Activated CD4-positive, alpha-beta T cell treated with anti-CD3 and anti-CD28 coated beads for 48 hours (primary cell): ENCODE results near the gene MTG1.
"Not testable (repeated sequence)": the region's sequence is repeated elsewhere in the genome, so short reads cannot be mapped to it uniquely, and the experiment has no call there.

Experiments used
- DNase-seq: peaks from one replicate; pipeline ENCODE4 v3.0.0-alpha.2; 2020

MTG1 gene

DNA sequence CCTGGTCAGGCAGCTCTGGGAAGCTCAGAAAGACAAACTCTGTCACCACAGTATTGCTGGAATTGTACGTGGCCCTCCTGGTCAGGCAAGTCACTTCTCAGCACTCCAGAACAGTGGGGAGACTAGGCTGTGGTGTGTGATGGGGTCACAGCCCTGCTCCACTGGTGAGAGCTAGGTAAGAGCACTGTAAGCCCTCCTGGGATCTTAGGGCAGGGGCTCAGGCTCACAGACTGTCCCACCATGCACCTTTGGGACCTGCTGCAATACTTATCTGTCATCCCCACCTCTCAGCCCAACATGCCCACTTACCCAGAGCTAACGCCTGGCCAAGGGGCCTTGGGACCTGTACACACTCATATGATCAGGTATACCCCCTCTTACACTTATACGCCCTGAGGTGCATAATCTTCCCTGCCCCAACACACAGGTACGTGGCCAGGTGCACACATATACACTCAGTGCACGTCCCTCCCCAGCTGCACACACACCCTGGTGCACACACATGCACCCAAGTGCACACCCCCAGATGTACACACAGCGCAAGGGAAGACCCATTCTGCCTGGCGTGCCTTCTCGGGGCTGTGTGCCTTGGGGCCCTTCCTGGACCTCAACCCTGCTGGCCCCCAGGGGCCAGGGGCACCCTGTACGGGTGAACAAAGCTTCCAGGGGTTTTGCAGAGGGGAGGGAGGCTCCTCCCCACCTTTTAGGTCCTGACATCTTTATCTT lies 38.1 kb downstream of the MTG1 start:
- DNase-seq = not testable (repeated sequence)

DNA sequence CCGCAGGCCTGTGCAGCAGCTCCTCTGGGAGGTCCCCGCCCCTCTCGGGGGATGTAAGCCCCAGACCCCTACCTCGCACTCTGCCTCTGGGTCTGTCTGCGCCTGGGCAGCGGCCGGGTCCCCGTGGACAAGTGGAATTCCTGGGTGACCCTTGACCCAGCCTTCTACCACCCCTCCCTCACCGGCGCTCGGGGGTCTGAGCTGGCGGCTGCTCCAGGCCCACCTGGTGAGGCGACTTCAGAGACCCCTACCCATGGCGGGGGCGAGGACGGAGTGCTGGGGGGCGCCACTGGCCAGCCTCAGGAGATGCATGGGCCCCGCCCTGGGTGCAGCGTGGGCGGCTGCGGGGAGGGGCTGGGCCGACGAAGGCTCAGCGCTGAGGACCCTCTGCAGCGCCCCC lies 38.8 kb downstream of the MTG1 start:
- not testable (repeated sequence) for DNase-seq

DNA sequence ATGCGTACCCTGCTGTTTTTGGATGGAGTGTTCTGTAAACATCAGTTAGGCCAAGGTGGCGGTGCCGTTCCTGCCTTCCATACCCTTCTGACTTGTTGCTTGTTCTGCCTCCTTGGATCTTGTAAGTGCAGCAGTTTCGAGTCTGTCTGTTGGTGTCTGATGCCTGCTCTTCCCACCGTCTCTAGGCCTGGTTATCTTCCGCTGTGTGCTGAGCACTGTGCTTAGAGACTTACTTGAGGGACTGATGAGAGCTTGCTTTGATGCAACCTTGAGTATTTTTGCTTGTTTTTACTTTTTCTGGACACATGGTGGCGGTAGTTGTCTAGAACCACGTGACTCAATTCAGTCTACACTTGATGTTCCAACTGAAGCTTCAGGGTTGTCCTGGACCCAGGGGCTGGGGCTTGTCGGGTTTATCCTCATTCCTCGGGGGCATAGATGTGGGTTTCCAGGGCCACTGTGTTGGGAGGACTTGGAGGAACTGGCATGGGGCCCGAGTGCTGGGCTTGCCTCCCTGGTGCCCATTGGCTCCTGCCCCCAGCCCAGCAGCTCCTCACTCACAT lies 44.8 kb downstream of the MTG1 start:
- no peak for DNase-seq

DNA sequence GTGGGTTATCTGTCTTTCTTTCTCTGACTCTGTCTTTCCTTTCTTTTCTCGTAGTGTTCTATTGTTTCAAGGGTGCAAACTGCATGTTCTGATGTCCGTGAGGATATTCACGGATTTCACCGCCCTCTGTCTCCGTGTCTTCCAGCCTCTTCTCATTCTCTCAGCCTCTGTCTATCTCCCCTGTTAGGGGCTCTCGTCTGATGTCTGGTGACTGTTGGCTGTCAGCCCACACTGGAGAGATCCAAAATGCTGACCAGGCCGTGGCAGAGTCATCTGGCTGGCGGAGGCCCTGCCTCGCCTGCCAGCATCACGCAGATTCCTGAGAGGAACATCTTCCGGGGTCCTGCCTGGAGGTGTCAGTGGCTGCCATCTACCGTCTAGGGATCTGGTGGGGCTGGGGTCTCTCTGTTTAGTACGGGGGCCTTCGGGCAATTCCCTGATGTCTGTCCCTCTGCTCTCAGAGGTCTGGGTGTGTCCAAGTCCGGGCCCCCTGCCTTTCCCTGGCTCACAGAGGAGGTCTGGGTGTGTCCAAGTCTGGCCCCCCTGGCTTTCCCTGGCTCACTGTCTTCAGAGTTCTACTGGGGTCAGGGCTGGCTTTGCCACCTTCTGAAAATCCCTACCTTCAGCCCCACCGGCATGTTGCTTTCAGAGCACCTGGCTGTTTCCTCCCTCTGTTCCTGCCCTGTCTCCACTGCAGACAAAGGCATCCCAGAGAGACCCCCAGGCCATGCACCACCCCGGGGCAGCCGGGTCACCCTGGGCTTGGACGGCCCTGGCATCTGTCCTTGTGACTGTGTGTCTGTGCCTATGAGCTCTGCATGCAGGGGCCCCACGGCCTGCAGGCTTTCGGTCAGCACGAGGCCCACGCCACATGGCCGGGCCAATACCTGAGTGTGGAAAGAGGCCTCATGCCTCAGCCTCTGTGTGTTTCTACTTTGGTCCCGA lies 45.8 kb downstream of the MTG1 start:
- DNase-seq = no peak

DNA sequence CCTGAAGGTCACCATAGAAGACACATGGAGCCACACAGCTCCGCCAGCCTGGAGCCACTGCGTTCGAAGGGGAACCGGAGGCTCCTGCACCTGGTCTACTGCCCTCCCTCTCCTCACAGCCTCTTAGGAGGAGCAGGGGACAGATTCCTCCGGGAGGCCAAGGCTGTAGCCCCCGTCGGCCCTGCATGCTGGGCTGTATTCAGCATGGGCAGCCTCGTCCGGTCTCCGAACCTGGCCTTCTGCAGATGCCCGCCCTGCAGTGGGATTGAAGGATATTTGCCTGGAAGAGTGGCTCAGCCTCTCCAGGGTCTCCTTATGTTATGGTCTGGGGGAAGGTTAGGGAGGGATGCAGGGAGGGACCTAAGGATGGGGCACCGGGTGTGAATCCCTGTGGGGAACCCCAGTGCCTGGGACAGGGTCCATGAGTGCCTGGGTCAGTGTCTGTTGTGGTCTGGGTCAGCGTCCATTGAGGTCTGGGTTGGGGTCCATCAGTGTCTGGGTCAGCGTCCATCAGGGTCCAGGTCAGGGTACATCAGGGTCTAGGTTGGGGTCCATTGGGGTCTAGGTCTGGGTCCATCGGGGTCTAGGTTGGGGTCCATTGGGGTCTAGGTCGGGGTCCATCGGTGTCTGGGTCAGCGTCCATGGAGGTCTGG lies 46.8 kb downstream of the MTG1 start:
- no peak for DNase-seq

DNA sequence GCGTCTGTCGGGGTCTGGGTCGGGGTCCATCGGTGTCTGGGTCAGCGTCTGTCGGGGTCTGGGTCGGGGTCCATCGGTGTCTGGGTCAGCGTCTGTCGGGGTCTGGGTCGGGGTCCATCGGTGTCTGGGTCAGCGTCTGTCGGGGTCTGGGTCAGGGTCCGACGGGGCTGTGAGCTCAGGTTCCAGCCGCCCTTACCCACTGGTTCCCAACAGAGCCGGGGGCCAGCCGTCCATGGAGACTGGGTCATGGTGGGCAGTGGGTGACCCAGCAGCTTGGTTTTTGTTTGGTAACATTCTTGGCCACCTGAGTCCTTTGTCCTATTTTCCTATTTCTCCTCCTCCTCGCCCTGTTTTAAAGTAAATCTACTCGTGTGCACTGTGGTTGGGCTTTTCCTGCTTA lies 47.4 kb downstream of the MTG1 start:
- DNase-seq = not testable (repeated sequence)

DNA sequence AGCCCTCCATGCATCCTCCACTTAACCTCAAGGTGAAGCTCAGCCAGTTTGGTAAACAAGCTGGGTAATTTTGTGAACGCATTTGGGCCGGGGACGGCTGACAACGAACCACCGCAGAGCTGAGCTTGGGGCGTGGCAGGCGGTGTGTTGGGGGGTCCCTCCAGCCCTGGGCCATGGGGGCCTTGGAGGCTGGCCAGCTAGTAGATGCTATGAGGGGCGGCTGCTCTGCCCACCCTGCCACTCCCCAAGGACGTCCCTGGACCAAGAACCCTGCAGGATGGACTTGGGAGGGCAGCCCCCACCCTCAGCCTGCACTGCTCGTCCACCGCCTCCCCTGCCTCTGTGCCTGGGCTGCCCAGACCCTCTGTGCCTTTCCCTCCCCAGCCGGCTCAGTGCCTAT lies 47.8 kb downstream of the MTG1 start:
- DNase-seq = no peak

DNA sequence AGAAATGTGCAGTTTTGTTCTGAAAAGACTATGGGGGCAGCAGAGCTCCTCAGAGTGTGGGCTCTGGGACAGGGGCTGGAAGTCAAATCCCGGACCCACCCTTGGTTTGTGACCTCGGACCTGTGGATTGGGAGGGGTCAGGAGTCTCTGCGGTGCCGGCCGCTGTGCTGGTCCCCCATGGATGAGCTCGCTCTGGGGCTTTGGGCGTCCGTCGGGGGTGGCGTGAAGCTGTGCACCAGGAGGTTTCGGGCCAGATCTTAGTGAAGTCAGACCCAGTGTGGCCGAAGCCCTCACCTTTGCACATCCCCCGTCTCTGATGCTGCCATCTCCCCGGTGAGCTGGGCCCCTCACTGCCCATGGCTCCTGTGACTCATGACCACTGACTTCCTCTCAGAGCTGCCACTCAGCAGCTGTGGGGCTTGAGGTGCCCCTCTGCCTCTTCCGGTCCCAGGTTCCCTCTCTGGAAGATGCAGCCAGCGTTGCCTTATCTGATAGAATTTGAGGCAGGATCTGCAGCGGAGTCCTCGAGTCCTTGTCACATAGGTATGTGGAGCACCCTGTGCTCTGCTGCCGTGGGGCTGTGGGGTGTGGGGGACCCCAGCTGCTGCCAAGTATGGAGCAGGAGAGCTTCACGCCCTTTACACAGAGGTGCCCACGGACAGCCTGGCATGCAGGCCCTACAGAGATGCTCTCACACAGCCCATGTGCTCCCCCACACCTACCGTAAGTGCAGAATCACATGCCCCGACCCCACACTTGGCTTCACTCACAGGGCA lies 48.4 kb downstream of the MTG1 start:
- DNase-seq = no peak

DNA sequence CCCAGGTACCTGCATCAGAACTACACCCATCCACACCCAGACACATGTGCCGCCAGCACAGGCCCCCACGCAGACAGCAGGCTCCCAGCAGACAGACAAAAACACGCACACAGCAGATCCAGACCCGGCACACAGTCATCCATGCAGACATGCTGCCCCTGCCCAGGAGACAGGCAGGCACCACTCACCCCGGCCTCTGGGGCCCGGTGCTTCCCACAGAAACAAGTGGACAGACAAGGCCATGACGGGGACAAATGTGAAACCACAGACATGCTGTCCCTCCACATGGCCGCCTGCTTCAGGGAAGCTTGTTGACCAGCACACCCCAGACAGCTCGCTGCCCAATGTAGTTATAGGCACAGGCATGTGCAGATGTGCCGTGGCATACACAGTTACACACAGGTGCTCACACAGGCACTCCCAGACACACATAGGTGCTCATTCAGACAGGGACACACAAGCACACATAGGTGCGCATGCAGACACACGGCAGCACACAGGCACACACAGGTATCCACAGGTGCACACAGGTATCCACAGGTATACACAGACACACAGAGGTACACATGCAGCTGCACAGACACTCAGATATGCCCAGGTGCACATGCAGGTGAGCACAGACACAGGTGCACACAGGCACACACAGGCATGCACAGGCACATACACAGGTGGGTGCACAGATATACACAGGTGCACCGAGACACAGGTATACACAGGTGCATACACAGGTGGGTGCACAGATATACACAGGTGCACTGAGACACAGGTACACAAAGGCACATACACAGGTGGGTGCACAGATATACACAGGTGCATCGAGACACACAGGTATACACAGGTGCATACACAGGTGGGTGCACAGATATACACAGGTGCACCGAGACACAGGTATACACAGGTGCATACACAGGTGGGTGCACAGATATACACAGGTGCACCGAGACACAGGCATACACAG lies 49.3 kb downstream of the MTG1 start:
- no peak for DNase-seq

DNA sequence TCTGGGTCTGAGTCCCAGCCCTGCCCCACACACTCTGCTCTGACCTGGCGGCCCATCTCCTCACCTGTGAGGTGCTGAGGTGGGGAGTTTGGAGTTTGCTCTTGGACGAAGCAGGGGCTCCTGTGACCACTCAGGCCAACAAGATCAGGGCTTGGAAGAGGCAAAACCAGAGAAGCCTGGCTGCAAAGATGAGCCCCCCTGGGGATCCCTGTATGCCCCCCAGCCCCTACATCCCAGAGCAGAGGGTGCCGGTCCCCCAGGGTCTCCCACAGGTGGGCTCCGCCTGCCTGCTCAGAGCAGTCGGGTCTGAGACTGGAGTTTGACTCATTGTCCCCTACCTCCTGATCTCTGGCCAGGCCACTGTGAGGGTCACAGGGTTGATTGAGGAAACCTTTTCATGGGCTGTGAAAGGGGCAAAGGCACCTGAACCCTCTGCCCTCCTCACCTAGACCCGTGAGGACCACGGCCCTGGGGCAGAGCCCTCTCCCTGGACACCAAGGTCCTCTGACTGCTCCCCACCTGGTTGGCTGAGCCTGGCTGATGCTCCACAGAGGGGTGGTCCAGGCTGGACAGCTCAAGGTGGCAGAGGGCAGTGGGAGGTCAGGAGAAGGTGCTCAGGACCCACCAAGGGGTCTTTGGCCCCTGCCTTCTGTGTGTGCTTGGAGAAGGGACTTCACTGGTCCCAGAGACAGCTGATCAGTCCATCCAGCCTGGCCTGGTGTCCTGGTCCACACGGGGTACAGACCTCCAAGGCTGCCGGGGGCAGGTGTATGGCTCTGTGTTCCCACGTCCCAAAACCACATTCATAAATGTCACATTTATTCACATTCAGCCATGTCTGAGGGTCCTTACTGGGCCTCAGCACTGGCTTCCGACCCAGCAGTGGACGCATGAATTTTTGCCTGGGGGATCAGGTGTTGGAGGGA lies 50.6 kb downstream of the MTG1 start:
- DNase-seq = no peak

DNA sequence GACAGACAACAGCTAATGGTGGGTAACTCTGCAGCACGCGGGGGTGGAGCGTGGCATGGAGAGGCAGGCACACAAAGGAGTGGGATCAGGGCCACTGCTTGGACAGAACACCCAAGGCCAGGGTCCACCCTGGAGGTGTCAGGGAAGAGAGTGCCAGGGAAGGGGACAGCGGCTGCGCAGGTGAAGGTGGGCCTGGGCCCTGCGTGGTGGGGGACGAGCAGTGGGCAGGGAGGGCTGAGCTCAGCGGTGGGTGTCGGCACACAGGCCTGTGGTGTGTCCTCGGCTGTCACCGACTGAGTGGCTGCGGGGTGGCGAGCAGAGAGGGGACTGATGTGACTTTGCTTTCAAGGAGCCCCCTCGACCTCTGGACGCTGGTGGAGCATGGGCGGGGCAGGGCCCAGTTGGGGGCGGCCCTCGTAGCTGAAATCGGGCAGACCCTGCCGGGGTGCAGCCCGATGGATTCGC lies 51.3 kb downstream of the MTG1 start:
- DNase-seq = no peak

DNA sequence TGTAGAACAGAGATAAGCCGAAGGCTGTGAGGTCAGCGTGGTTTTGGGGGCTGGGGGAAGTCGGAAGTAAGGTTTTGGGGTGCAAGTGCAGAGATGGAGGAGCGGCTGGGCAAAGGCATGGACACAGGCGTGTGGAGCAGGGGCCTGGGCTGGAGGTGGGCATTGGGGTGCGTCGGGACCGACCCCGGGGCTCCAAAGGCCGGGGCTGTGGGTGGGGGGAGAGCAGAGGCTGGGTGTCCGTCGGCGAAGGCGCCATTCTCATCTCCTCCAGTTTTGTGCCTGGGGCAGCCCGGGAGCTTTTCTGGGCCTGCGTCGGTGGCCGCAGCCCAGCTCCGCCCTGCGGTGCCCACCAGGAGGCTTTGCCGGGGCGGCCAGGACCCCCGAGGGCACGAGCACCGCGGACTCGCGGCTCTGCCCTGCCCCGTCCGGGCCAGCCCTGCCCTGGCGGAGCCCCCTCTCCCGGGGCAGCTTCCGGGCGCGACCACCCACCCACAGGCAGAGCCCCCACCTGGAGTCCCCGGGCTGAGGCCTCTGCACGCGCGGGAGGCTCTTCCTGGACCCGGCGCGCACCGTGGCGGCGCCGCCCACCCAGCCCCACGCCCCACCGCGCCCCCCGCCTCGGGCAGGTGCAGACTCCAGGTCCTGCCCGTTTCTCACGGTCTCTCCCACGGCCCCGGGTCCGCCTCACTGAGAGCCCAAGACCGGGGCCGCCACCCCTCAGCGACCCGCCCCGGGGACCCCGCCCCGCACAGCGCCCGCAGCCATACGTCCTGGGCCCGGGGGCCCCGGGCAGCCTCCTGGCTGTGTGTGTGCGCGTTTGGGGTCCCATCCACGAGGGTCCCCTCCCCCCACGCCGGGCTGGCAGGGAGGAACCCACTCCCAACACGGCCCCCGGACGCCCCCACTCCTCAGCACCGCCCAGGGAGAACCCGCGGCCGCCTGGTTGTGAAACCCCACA lies 52.1 kb downstream of the MTG1 start:
- DNase-seq = no peak

DNA sequence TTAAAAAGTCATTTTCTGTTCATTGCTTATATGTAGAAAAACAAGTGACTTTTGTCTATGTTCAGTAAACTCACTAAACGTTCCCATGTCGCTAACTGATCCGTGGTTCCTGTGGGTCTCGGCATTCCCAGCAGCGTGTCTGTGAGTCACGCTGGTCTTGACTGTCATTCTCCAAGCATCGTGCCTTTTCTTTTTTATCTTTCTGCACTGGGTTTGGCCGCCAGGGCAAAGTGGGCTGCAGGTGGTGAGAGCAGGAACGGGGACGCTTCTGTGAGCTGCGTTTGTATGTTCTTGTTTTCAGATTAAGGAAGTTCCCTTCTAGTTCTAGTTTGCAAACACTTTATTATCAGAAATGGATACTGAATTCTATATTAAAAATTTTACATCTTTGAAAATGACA lies 53.0 kb downstream of the MTG1 start:
- no peak for DNase-seq

DNA sequence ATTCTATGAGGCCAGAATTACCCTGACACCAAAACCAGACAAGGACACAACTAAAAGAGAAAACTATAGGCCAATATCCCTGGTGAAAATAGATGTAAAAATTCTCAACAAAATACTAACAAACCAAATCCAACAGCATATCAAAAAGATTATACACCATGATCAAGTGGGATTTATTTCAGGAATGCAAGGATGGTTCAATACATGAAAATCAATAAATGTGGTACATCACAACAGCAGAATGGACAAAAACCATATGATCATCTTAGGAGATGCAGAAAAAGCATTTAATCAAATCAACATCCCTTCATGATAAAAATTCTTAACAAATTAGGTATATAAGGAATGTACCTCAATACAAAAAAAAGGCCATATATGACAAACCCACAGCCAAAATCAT lies 54.2 kb downstream of the MTG1 start:
- DNase-seq = no peak

DNA sequence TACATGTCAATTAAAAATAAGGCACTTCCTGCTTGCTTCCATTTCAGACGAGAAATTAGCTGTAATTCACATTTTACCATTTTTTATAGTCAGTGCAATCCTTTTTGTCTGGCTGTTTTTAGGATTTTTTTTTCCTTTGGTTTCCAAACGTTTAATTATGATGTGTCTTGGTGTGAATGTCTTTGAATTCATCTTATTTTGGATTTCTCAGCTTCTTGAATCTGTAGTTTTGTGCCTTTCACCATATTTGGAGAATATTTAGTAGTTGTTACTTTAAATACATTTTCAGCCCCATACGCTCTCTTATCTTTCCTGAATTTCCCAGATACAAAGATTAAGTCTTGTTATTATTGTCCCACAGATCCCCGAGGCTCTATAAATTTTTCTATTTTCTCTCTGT lies 57.4 kb downstream of the MTG1 start:
- DNase-seq = no peak

DNA sequence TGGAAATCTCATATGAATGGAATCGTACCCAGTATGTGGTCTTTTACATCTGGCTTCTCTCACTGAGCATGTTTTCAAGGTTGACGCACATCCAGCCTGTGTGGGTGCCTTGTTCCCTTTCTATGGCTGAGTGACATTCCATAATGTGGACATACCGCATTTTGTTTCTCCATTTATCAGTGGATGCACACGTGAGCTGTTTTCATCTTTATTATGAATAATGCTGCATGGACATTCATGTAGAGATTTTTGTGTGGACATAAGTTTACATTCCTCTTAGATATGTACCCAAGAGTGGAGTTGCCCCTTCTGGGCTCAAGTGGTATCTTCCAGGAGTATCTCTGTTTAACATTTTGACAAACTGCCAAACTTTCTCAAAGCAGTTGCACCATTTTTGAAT lies 58.5 kb downstream of the MTG1 start:
- no peak for DNase-seq

DNA sequence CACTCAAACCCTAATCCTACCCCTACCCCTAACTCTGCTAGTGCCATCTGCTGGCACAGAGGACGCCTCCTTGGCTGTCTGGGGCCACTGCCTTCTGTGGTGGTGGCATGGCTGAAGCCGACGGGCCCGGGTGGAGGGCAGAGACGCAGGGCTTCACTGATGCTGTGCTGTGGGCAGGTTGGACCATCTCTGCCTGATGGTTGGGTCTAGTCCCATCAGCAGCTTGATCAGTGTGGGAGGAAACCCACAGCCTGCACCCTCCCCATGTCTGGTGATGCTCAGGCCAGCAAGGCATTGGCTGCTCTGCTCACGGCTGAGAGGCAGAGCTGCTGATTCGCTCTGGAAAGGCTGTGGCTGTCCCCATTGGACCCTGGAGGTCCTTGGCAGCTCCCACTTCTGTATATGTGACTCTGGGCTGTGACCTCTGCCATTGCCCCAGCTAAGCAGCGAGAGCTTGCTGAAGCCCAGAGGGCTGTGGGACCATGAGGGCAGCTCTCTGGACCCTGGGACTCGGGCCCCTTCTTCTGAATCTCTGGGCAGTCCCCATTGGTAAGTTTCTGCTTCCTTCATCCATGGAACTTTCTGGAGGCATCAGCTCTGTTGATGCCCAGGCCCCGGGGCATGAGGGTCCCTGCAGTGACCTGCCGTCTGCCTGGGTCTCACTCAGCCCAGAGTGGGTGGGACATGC lies 59.7 kb downstream of the MTG1 start, which contains the start of gene SCART1:
Gene SCART1, plus strand, starts transcription at position 430 of the 688 bp plus-strand sequence. Its CDS starts 53 bp downstream, at position 483.
- no peak for DNase-seq
